HEK293 (cell line): ENCODE results near the gene ZFYVE1.

Experiments
- IKZF3 ChIP-seq: fragments of 450-650 bp; IDR thresholded peaks from 2 replicates; pipeline ENCODE4 v1.5.0; 2018; ENCODE audit warnings: missing biosample characterization, mild to moderate bottlenecking, missing genetic modification characterization, moderate library complexity
- KLF10 ChIP-seq: fragments of 450-650 bp; IDR thresholded peaks from 2 replicates; pipeline ENCODE4 v1.5.1; 2018; ENCODE audit warnings: missing biosample characterization, mild to moderate bottlenecking, missing genetic modification characterization
- KLF17 ChIP-seq: fragments of 450-650 bp; formaldehyde crosslinking; IDR thresholded peaks from 2 replicates; pipeline ENCODE4 v1.5.1; 2016; ENCODE audit warnings: missing biosample characterization, missing genetic modification characterization
- KLF8 ChIP-seq: fragments of 450-650 bp; formaldehyde crosslinking; IDR thresholded peaks from 2 replicates; pipeline ENCODE4 v1.5.1; 2016; ENCODE audit warnings: missing biosample characterization, missing genetic modification characterization
- RBAK ChIP-seq: fragments of 450-650 bp; formaldehyde crosslinking; IDR thresholded peaks from 2 replicates; pipeline ENCODE4 v1.5.1; 2016; ENCODE audit warnings: missing biosample characterization, missing genetic modification characterization
- SP2 ChIP-seq: fragments of 450-650 bp; formaldehyde crosslinking; IDR thresholded peaks from 2 replicates; pipeline ENCODE4 v1.5.1; 2016; ENCODE audit warnings: missing biosample characterization, missing genetic modification characterization
- ZBTB10 ChIP-seq: fragments of 450-650 bp; formaldehyde crosslinking; IDR thresholded peaks from 2 replicates; pipeline ENCODE4 v1.5.1; 2016; ENCODE audit warnings: missing biosample characterization, missing genetic modification characterization
- ZBTB44 ChIP-seq: fragments of 450-650 bp; IDR thresholded peaks from 2 replicates; pipeline ENCODE4 v1.5.1; 2018; ENCODE audit warnings: missing biosample characterization, mild to moderate bottlenecking, missing genetic modification characterization
- ZNF140 ChIP-seq: fragments of 450-650 bp; formaldehyde crosslinking; IDR thresholded peaks from 2 replicates; pipeline ENCODE4 v1.5.1; 2016; ENCODE audit warnings: missing biosample characterization, missing genetic modification characterization
- ZNF146 ChIP-seq: fragments of 450-650 bp; formaldehyde crosslinking; IDR thresholded peaks from 2 replicates; pipeline ENCODE4 v1.5.1; 2016; ENCODE audit warnings: missing biosample characterization, missing genetic modification characterization
- ZNF148 ChIP-seq: fragments of 450-650 bp; formaldehyde crosslinking; IDR thresholded peaks from 2 replicates; pipeline ENCODE4 v1.5.0; 2017; ENCODE audit warnings: missing biosample characterization, missing genetic modification characterization, borderline replicate concordance
- ZNF16 ChIP-seq: fragments of 450-650 bp; formaldehyde crosslinking; IDR thresholded peaks from 2 replicates; pipeline ENCODE4 v1.5.1; 2016; ENCODE audit warnings: low read depth, missing biosample characterization, missing genetic modification characterization
- ZNF24 ChIP-seq: fragments of 450-650 bp; formaldehyde crosslinking; IDR thresholded peaks from 2 replicates; pipeline ENCODE4 v1.5.1; 2016; ENCODE audit warnings: missing biosample characterization, missing genetic modification characterization
- ZNF26 ChIP-seq: fragments of 450-650 bp; formaldehyde crosslinking; IDR thresholded peaks from 2 replicates; pipeline ENCODE4 v1.5.1; 2016; ENCODE audit warnings: missing biosample characterization, missing genetic modification characterization
- ZNF335 ChIP-seq: fragments of 450-650 bp; formaldehyde crosslinking; conservative IDR thresholded peaks from 2 replicates; pipeline ENCODE4 v1.5.1; 2016; ENCODE audit warnings: missing biosample characterization, missing genetic modification characterization
- ZNF37A ChIP-seq: fragments of 450-650 bp; IDR thresholded peaks from 2 replicates; pipeline ENCODE4 v1.5.1; 2018; ENCODE audit warnings: missing biosample characterization, missing genetic modification characterization
- ZNF394 ChIP-seq: fragments of 450-650 bp; formaldehyde crosslinking; IDR thresholded peaks from 2 replicates; pipeline ENCODE4 v1.5.1; 2016; ENCODE audit warnings: missing biosample characterization, missing genetic modification characterization, mild to moderate bottlenecking, moderate library complexity, borderline replicate concordance
- ZNF404 ChIP-seq: fragments of 450-650 bp; formaldehyde crosslinking; IDR thresholded peaks from 2 replicates; pipeline ENCODE4 v1.5.1; 2017; ENCODE audit warnings: missing biosample characterization, missing genetic modification characterization
- ZNF449 ChIP-seq: fragments of 450-650 bp; formaldehyde crosslinking; IDR thresholded peaks from 2 replicates; pipeline ENCODE4 v1.5.1; 2017; ENCODE audit warnings: missing biosample characterization, mild to moderate bottlenecking, missing genetic modification characterization, moderate library complexity
- ZNF530 ChIP-seq: fragments of 450-650 bp; formaldehyde crosslinking; IDR thresholded peaks from 2 replicates; pipeline ENCODE4 v1.5.1; 2016; ENCODE audit warnings: low read depth, missing biosample characterization, missing genetic modification characterization
- ZNF558 ChIP-seq: fragments of 450-650 bp; formaldehyde crosslinking; IDR thresholded peaks from 2 replicates; pipeline ENCODE4 v1.5.1; 2016; ENCODE audit warnings: missing biosample characterization, missing genetic modification characterization
- ZNF571 ChIP-seq: fragments of 450-650 bp; formaldehyde crosslinking; IDR thresholded peaks from 2 replicates; pipeline ENCODE4 v1.5.0; 2017; ENCODE audit warnings: missing biosample characterization, missing genetic modification characterization
- ZNF629 ChIP-seq: fragments of 450-650 bp; formaldehyde crosslinking; IDR thresholded peaks from 2 replicates; pipeline ENCODE4 v1.5.1; 2017; ENCODE audit warnings: missing biosample characterization, missing genetic modification characterization
- ZNF639 ChIP-seq: fragments of 450-650 bp; formaldehyde crosslinking; IDR thresholded peaks from 2 replicates; pipeline ENCODE4 v1.5.1; 2016; ENCODE audit warnings: missing biosample characterization, missing genetic modification characterization
- ZNF660 ChIP-seq: fragments of 450-650 bp; IDR thresholded peaks from 2 replicates; pipeline ENCODE4 v1.5.1; 2018; ENCODE audit warnings: missing biosample characterization, mild to moderate bottlenecking, missing genetic modification characterization
- ZNF664 ChIP-seq: fragments of 450-650 bp; formaldehyde crosslinking; IDR thresholded peaks from 2 replicates; pipeline ENCODE4 v1.5.1; 2016; ENCODE audit warnings: missing biosample characterization, missing genetic modification characterization
- ZNF76 ChIP-seq: fragments of 450-650 bp; formaldehyde crosslinking; IDR thresholded peaks from 2 replicates; pipeline ENCODE4; 2016; ENCODE audit warnings: low read depth, missing biosample characterization, missing genetic modification characterization, borderline replicate concordance
- ZNF776 ChIP-seq: fragments of 450-650 bp; formaldehyde crosslinking; IDR thresholded peaks from 2 replicates; pipeline ENCODE4 v1.5.0; 2017; ENCODE audit warnings: missing biosample characterization, missing genetic modification characterization, borderline replicate concordance

The ZFYVE1 gene

GRCh38 chr14:72962829-72963312 lies 64.0 kb downstream of the ZFYVE1 start (continued):
- no peak for TF ChIP-seq ZNF148
- no peak; the same call in 1 of the 2 replicates for TF ChIP-seq ZNF449
- no peak; the same call in 1 of the 2 replicates for TF ChIP-seq KLF8
- no peak for TF ChIP-seq ZNF571 (tag by site-specific recombination)
- peak; percentile 81 for TF ChIP-seq ZNF660
- peak; percentile 22; the same call in 1 of the 2 replicates for TF ChIP-seq ZNF394 (tag by site-specific recombination)
- peak; percentile 77 for TF ChIP-seq ZNF629
- no peak for TF ChIP-seq ZNF146 (tag by site-specific recombination)
- TF ChIP-seq ZNF639 (tag by site-specific recombination) = peak; percentile 45; the same call in 1 of the 2 replicates
- no peak for TF ChIP-seq ZNF76
- no peak for TF ChIP-seq ZNF776
- 0 out of 2 replicates have a peak, but pooled peaks have one; percentile 33 for TF ChIP-seq ZNF335 (tag by site-specific recombination)
- TF ChIP-seq IKZF3 = peak; percentile 76
- TF ChIP-seq ZNF558 (tag by site-specific recombination) = peak; percentile 30; the same call in 1 of the 2 replicates
- TF ChIP-seq KLF10 (tag by site-specific recombination) = peak; percentile 65; the same call in 1 of the 2 replicates
- no peak for TF ChIP-seq ZNF16 (tag by site-specific recombination)
- TF ChIP-seq ZNF140 (tag by site-specific recombination) = no peak
- TF ChIP-seq ZNF404 (tag by site-specific recombination) = no peak
- TF ChIP-seq ZNF26 (tag by site-specific recombination) = no peak
- no peak for TF ChIP-seq ZNF37A (tag by site-specific recombination)
- no peak for TF ChIP-seq RBAK (tag by site-specific recombination)
- TF ChIP-seq ZBTB10 = no peak
- peak; percentile 20; the same call in 1 of the 2 replicates for TF ChIP-seq ZNF24 (tag by site-specific recombination)
- 0 out of 2 replicates have a peak, but pooled peaks have one; percentile 15 for TF ChIP-seq ZNF664 (tag by site-specific recombination)
- TF ChIP-seq ZBTB44 (tag by site-specific recombination) = peak; percentile 11; the same call in 1 of the 2 replicates
- TF ChIP-seq ZNF530 (tag by site-specific recombination) = no peak
- TF ChIP-seq SP2 (tag by site-specific recombination) = peak; percentile 37
- peak; percentile 72; the same call in 1 of the 2 replicates for TF ChIP-seq KLF17 (tag by site-specific recombination)
